ENCODE measurements around the gene GPC6. TPM values are rescaled to one million over a fixed set of nuclear protein-coding genes. Genes with fewer than 3 reads are reported as not detected.

Gene GPC6
- total and polyA plus RNA-seq, 9 of the 15 experiments (the other 6 are each of a cell fraction or from before 2014, with no cell fraction given): under 0.01 to 0.20 (median 0.01) TPM; not detected in 4

DNA sequence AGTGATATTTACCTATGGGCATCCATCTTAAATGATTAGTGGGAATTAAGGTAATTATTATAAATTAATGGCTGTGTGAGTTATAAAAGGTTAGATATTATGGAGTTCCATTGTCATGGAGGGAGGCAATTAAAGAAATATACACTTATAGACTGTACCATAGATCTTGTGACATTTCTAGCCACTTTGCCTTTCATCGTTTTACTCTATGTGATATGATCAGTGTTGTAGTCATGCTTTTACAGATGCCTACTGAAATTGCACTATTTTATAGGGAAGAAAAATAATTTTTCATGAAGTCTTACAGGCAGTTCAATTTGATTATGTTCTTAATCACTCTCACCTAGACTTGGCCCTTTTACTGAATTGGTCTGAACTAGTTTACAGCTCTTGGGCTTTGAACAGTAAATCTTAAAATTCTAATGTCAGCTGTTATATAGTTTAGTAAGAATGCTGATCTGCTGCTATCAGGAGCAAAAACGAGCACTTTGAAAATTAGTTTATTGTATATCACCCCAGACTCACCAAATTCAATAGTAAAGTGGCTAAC is 301.2 kb downstream of the GPC6 start (continued):
- TF ChIP-seq NR4A1 (CRISPR knock-in tag; IDR thresholded peaks at IDR 0.05) (no peak), NR4A1 (tag; IDR thresholded peaks at IDR 0.05) (no peak), NCOA6 (IDR thresholded peaks at IDR 0.05) (no peak)
- TF ChIP-seq, protein P1, sequence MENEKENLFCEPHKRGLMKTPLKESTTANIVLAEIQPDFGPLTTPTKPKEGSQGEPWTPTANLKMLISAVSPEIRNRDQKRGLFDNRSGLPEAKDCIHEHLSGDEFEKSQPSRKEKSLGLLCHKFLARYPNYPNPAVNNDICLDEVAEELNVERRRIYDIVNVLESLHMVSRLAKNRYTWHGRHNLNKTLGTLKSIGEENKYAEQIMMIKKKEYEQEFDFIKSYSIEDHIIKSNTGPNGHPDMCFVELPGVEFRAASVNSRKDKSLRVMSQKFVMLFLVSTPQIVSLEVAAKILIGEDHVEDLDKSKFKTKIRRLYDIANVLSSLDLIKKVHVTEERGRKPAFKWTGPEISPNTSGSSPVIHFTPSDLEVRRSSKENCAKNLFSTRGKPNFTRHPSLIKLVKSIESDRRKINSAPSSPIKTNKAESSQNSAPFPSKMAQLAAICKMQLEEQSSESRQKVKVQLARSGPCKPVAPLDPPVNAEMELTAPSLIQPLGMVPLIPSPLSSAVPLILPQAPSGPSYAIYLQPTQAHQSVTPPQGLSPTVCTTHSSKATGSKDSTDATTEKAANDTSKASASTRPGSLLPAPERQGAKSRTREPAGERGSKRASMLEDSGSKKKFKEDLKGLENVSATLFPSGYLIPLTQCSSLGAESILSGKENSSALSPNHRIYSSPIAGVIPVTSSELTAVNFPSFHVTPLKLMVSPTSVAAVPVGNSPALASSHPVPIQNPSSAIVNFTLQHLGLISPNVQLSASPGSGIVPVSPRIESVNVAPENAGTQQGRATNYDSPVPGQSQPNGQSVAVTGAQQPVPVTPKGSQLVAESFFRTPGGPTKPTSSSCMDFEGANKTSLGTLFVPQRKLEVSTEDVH (IDR thresholded peaks at IDR 0.05; ENCODE audit: low read depth, partially characterized antibody): no peak

DNA sequence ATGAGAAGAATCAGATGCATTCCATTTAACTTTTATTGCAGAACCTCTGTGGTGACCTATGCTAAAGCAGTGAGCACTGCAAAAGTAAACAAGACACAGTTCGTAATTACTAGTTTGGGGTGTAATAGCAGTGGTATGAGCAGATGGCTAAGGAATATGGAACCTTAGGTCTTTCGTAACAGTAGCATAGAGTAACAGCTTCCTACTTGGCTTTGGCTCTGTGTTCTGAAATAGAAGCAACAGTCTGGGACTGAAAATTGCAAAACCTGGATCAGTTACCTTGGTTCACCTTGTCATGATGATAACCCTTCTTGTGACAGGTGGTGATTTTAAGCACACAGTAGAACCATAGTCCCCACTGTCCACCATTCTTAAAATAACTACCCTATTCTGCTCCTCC is 303.4 kb downstream of the GPC6 start:
- no peaks in the 10 kb centered on the region for H3K79me2 ChIP-seq (ENCODE audit: control insufficient read depth, insufficient read depth, low read length)
- no peaks in the 10 kb centered on the region for H4K20me1 ChIP-seq (replicated peaks; ENCODE audit: control insufficient read depth, insufficient read depth, low read length)
- ChIA-PET CTCF (ENCODE audit: low intra/inter-chr PET ratio) (no interaction called here), POLR2A (no interaction called here)
- H3K9me3 ChIP-seq (replicated peaks; ENCODE audit: control insufficient read depth, insufficient read depth, low read depth, low read length): no peaks in the 10 kb centered on the region
- no peaks in the 10 kb centered on the region for H3K36me3 ChIP-seq (ENCODE audit: control insufficient read depth, insufficient read depth, low read length)
- FAIRE-seq (no peak), ATAC-seq (no peak), DNase-seq (ENCODE audit: extremely low read depth in 1 of 4, low spot score in 3 of 4) (no peak)
- H3K9ac ChIP-seq (ENCODE audit: insufficient read depth in 1 of 2, low read depth in 2 of 2, low read length in 2 of 2): no peak overlapping the region
- H3K9me1 ChIP-seq (ENCODE audit: control insufficient read depth, insufficient read depth, low read length): no peaks in the 10 kb centered on the region
- H3K27me3 ChIP-seq (ENCODE audit: control insufficient read depth in 2 of 2, insufficient read depth in 2 of 2, low read length in 2 of 2): no peaks in the 10 kb centered on the region
- no TSS peak for BruUV-seq (replicated peaks)
- no peak for TF ChIP-seq NFXL1 (CRISPR knock-in tag; IDR thresholded peaks at IDR 0.05)
- TF ChIP-seq MYNN (IDR thresholded peaks at IDR 0.05): no peak
- TF ChIP-seq MYNN (CRISPR knock-in tag; IDR thresholded peaks at IDR 0.05): no peak
- TF ChIP-seq, protein P2, sequence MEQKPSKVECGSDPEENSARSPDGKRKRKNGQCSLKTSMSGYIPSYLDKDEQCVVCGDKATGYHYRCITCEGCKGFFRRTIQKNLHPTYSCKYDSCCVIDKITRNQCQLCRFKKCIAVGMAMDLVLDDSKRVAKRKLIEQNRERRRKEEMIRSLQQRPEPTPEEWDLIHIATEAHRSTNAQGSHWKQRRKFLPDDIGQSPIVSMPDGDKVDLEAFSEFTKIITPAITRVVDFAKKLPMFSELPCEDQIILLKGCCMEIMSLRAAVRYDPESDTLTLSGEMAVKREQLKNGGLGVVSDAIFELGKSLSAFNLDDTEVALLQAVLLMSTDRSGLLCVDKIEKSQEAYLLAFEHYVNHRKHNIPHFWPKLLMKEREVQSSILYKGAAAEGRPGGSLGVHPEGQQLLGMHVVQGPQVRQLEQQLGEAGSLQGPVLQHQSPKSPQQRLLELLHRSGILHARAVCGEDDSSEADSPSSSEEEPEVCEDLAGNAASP (IDR thresholded peaks at IDR 0.05): no peak
- H3K4me3 ChIP-seq: no peak overlapping the region
- in situ Hi-C loops (cut with MboI) (no loop called here), intact Hi-C loops (cut with micrococcal nuclease) (no loop called here)
- no peak overlapping the region for H3K4me2 ChIP-seq (ENCODE audit: insufficient read depth, low read length)
- H3K4me1 ChIP-seq (replicated peaks in 1 of 2; ENCODE audit: control insufficient read depth in 2 of 2, insufficient read depth in 2 of 2, low read length in 2 of 2): no peaks in the 10 kb centered on the region
- WGBS (ENCODE audit: insufficient coverage, low coverage, missing lambda C conversion rate): 0% methylated on average over 1 of the region's 2 CpGs
- H2AFZ ChIP-seq (ENCODE audit: low read depth, low read length): no peak overlapping the region
- no peak overlapping the region for H3K27ac ChIP-seq (ENCODE audit: extremely low read depth, low read depth, low read length)
